ENCODE results near the gene FBXO22.

GRCh38 chr15:75989875-75990274 lies 86.2 kb downstream of the FBXO22 start:
- TF ChIP-seq, protein P1, sequence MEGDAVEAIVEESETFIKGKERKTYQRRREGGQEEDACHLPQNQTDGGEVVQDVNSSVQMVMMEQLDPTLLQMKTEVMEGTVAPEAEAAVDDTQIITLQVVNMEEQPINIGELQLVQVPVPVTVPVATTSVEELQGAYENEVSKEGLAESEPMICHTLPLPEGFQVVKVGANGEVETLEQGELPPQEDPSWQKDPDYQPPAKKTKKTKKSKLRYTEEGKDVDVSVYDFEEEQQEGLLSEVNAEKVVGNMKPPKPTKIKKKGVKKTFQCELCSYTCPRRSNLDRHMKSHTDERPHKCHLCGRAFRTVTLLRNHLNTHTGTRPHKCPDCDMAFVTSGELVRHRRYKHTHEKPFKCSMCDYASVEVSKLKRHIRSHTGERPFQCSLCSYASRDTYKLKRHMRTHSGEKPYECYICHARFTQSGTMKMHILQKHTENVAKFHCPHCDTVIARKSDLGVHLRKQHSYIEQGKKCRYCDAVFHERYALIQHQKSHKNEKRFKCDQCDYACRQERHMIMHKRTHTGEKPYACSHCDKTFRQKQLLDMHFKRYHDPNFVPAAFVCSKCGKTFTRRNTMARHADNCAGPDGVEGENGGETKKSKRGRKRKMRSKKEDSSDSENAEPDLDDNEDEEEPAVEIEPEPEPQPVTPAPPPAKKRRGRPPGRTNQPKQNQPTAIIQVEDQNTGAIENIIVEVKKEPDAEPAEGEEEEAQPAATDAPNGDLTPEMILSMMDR (IDR thresholded peaks at IDR 0.05; ENCODE audit: low read depth, low read length, poor library complexity, severe bottlenecking), result no peak
- no peak for TF ChIP-seq EZH2phosphoT487 (IDR thresholded peaks at IDR 0.05; ENCODE audit: borderline replicate concordance, low read length)
